AG08395 (cell line): ENCODE results near the gene HMCN1.
A peak's percentile ranks its signal among the peaks of the same experiment; 100 is the strongest.

Experiments used
- DNase-seq: peaks from one replicate; pipeline ENCODE4 v3.0.0; 2012; ENCODE audit warnings: mixed read lengths, low spot score

Gene HMCN1

DNA sequence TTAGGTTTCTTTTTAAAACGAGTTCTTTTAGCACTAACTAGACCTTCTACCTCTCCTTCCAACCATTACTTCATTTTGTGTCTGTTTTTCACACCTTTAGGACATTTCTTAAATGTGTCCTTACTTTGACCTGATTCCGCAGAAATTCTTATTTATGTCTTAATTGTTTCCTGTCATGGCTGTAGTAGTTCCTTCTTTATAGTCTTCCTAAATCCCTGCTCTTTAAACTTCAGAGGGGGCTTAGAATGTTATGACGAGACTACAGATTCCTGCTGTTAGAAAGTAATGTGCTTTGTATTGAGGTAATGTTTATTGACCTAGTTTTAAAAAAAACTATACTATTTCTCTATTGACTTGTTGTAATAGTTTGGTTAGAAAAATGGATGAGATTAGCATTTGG is 70.4 kb downstream of the HMCN1 start:
- no peak for DNase-seq

DNA sequence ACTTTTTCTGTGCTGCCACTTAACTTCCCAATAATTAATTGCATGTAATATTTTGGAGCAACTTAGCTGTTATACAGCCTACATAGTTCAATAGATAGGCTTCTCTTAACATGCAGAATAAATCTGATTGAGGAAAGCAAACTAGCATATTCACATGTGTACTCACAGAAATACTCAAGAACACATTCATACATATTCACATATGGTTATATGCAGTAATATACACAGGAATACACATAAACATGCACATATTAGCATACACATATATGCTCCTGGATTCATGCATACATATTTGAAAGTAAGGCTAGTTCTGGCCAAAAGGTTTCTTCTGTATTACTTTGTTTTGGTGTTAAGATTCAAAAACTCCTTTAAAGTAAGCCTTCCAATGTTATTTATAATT is 73.1 kb downstream of the HMCN1 start:
- DNase-seq: no peak

DNA sequence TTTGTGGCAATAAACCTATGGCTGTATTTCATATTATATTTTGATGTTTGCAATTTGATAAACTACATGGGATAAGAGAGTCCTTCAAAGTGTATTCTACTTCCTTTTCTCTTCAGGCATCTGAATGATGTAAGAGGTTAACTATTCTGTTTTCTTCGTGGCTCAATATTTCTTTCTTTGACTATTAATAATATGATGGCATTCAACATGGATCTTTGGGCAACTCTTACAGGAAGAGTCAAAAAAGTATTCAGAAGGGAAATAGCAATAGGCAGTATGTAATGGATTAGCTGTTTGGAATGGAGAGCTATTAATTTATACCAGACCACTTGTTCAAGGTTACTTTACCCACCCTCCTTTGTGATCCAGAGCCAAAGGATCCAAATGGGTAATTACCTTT is 74.4 kb downstream of the HMCN1 start:
- no peak for DNase-seq

DNA sequence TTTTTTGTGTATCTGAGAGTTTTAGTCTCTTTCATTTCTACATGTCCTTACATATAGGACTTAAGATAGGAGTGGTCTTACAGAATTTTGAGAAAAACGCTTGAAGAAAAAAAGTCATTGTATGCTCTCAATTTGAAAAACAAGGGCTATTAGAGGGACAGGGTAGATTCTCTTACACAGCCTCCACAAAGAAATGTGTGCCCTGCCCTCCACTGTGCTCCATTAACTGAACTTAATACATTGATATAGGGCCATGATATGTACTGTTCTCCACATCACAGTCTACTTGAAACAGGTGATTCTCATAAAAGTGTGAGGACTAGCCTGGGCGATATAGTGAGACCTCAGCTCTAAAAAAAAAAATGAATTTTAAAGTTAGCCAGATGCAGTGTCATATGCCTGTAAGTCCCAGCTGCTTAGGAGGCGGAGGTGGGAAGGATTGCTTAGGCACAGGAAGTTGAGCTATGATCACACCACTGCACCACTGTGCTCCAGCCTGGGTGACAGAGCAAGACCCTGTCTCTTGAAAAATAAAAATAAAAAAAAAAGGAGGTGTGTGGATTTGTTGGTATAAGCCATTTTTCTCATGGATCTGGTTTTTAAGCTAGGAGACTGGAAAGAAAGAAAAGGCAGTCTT is 77.0 kb downstream of the HMCN1 start:
- no peak for DNase-seq

DNA sequence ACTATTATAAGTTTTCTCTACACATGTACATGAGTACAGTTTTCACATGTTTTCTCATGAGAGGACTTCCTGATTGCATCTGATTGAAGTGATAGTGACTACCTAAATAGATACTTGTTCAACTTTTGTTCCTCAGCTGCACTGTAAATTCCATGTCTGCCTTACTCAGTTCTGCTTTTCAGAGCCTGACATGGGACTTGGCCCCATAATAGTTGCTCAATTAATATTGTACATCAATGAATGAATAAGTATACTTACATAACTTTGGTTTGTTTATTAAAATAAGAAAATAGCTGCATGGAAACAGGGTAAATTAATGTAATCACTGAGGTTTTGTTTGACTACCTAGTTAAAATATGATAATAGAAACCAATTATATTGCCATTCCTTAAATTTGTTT is 78.7 kb downstream of the HMCN1 start:
- DNase-seq: no peak

DNA sequence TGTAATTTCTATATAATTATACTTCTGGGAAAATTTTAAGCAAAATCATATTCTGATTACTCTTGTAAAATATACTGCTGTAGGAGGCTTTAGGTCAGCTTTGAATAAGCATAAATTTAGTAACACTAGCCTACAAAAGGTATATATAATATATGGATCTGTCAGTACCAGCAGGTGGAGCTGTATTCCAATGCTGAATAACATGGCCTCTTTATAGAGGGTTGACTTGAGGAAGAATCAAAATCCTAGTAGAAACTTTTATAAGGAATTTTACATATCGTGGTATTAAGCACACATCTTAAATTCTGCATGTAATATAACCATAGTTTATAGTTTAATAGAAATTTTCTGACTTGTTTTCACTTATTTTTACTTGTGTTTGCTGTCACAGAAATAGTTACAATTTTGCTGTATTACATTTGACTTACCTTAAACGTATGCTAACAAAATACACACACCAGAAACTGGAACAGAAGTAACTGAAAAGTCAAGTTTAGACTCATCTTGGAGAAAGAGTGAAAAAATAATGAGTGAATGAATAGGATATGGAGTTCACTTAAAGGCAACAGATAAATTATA is 79.3 kb downstream of the HMCN1 start:
- peak; percentile 11 for DNase-seq

DNA sequence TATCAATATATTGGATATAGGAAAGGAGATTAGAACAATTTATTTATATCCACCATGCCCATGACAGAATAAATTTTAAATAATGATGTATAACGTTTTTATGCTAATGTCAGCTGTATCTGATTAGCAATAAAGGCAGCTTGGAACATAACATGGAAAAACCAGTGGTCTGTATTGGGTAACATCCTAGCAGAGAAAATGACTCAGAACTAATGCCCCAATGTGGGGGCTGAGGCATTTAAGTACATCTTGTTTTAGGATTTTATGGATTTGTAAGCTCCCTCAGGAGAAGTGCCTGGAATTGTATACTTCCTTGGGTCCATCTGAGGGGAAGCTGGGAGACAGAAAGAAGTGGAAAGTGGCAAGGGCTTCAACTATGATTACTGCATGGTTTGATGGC is 82.3 kb downstream of the HMCN1 start:
- DNase-seq: peak; percentile 38

DNA sequence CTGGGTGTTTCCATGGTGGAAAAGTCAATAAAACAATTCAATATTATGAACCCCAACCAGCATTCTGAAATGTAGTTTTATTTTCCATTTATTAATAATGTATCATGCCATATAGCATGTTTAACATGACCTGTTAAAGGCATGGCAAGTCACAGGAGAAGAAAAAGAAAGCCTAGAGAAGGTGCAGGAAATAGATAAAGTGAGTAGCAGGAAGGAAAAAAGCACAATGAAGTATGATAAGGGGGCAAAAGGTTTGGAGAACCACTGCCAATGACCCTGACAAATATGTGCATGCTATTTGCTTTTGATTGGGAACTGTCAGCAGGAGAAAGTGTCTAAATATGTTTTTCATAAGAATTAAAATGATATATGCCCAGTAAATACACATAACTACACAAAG is 85.6 kb downstream of the HMCN1 start:
- DNase-seq: no peak

DNA sequence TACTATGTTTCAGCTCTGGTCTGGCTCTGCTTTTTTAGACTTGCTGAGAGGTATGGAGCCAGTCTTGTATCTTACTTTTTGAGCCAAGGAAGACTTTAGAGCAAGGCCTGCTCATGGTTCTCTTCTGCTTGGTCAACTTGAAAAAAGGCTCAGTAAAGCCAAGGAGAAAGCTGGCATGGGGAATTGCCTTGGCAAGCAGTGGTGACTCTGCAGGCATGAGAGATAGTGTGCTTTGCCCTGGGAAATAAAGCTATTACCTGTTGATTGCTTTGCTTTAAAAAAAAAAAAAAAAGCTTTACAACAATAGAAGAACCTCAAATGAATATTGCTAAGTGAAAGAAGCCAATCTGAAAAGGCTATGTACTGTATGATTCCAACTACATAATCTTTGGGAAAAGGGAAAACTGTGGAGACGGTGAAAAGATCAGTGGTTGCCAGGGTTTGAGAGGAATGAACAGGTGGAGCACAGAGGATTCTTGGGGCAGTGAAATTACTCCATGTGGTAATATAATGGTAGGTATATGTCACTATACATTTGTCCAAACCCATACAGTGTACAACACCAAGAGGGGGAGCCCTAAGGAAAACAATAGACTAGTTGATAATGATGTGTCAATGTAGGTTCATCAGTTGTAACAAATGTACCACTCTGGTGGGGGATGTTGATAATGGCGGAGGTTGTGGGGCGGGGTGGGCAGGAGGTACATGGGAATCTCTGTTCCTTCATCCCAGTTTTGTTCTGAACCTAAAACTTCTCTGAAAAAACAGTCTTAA is 87.6 kb downstream of the HMCN1 start:
- no peak for DNase-seq

DNA sequence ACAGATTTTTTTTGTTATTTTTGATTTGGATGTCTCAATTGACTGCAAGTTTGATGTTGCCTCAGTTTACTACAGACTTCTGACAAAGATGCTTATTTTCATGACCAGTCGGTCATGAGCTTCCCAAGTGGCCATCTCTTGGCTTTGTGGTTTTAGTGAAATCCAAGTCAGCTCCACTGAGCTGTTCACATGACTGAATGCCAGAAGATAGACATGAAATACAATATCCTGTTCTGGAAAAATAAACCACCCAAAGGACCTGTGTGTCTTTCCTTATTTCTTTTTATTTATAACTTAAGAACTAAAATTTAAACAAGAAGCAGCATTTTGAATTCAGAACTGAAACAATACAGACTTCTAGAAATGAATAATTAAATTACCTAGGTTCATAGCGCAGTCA is 89.3 kb downstream of the HMCN1 start:
- DNase-seq: peak; percentile 15

DNA sequence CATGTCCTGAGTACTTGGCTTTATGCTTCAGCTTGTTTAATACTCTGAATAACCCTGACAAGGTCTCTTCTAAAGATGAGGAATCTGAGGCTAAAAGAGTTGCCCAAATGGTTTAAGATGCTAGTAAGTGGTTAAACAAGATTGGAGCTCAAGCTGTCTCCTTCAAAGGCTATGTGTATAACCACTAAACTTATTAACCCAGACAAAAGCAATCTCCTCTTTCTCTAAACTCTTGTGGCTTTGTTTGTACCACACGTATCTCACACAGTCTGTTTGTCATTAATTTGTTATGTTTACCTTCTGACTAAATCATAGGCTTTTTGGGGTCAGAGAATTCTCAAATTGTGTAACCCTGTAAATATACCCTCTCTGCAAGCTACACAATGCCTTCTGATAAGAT is 89.9 kb downstream of the HMCN1 start:
- DNase-seq: no peak

DNA sequence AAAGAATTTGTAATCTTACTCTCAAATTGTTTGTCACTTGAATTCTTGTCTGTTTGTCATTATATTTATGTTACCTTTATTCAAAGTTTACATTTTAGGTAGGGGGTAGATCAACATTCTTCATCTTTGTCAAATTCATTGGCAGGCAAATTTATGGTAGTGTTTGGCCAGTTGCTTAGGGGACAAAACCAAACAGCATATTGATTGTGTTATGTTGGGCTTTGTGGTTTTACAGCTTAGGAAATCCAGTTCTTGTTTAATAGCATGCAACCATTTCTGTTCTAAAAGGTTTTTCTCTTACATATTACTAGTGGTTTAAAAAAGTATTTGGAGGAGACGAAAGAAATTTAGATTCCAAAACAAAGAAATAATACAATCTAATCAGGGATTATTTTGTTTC is 91.4 kb downstream of the HMCN1 start:
- peak; percentile 45 for DNase-seq

DNA sequence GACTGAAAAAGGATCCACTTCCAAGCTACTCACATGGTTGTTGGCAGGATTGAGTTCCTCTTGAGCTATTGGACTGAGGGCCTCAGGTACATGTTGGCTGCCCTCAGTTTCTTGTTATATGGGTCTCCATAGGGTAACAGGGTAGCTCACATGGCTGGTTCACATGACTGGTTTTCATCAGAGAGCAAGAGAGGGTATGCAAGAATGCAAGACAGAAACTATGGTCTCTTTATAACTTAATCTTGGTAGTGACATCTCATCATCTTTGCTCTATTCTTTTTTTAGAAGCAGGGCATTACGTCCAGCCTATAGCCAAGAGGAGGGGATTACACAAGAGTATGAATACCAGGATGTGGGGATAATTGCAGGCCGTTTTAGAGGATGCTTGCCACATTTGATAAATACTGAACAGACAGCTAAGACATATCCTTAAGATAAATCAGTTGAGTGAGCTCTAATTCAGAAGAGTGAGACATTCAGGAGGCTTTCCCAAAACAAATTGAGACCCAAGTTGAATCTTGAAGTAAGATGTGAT is 100.2 kb downstream of the HMCN1 start:
- no peak for DNase-seq

DNA sequence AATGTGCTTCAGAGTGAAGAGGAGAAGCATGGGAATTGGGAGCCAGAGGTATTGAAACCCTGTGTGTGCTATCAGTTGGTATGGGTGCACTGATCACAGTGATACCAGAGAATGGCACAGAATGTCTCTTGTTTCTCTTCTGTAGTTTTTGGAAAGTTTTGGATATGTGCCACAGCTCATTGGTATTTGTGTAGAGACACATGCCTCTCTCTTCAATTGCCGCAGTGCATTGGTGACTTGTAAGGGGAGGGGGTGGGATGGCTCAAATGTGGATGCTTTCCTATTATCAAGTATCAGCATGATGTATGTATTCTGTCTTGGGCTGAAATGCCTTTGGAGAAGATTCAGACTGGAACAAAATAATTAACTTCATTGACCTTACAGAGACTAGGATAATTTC is 101.0 kb downstream of the HMCN1 start:
- DNase-seq: no peak

DNA sequence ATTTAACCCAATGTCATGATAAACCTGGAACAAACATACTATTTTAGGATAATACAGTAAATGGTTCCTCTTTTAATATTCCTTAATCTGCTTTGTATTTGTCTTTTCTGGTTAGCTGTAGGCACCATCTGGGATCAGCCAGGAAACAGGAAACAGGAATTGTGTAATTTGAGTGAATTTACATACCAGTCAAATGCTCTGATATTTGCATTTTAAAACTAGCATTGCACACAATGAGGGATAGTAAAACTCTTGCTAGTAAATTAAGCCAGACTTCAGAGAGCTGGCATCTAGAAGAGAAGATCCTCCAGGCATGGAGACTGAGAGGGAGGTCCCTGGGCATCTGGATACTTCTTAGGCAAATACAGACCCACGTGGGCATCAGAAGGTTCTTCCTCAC is 103.5 kb downstream of the HMCN1 start:
- DNase-seq: no peak

DNA sequence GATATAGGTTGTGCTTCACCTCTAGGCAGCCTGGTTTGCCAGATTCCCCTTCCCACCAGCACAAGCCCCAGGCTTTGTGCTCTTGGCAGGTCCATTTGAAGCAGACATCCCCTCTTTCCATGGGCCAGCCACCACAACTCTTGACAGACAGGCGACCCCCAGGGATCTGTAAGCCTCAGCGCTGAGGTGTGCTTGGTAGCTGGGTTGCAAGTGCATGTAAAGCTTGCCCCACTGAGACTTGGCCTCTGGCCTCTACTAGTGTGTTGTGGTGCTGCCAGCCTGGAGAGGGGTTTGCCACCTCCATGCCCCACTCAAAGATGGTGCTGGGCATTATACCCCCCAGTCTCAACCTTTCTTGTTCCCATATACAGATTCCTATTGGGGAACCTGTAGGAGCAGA is 103.9 kb downstream of the HMCN1 start:
- DNase-seq: no peak

DNA sequence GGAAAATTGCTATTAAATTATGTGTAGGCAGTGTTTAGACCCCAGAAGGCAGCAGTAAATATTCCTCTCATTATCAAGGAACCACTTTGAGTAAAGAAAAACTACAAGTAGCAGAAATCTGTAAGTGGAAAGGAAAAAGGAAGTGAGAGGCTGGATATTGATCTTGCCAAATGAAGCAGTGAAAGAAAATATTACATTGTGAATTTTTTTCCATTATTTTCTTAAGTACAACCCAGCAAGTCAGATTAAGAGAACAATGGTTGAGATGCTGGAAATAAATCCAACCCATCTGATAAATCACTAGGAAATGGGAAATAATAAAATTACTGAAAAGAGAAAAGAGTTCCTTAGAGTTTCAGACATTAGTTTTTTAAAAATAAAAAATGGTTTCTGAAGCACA is 106.7 kb downstream of the HMCN1 start:
- no peak for DNase-seq

DNA sequence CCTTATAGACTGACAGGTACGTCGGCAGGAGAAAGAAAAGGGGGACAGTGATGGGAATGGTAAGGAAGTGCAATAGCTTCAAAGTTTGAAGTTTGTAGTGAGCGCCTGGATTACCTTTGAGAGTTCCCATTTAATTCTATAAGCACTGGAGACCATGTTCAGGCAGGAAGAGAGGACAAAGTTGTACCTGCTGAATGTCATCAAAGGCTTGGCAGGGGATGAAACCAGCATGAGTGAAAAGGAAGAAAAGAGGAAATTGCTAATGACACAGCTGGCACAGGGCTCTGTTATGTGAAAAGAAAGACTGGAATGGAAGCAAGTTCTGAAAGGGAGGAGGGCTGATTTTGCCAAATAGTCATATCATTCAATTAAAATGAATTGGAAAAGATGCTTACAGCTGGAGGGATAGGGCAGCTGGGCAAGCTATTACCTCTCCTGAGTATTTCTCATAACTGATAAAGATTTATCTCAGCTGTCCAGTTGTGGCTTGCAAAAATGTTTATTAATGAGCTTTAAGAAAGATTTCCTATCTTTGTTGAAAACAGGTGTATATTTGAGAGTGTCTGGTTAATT is 109.2 kb downstream of the HMCN1 start:
- no peak for DNase-seq

DNA sequence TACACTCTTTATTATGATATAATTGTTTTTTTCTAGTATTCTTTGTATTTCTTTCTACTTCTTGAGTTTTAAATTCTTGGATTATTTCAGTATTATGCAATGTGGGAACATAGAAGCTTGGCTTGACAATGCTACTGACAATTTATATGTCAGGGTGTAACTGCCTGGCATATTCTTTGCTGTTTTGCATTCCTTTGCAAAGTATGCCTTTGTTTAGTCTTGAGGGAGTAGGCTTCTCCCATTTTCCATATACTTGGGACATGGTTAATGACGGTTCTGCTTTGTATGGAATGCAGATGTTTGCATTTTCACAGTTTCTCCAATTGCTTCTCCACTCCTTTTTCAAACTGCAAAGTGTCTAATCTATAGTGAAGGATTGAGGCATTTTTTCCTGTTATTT is 109.8 kb downstream of the HMCN1 start:
- peak; percentile 17 for DNase-seq

DNA sequence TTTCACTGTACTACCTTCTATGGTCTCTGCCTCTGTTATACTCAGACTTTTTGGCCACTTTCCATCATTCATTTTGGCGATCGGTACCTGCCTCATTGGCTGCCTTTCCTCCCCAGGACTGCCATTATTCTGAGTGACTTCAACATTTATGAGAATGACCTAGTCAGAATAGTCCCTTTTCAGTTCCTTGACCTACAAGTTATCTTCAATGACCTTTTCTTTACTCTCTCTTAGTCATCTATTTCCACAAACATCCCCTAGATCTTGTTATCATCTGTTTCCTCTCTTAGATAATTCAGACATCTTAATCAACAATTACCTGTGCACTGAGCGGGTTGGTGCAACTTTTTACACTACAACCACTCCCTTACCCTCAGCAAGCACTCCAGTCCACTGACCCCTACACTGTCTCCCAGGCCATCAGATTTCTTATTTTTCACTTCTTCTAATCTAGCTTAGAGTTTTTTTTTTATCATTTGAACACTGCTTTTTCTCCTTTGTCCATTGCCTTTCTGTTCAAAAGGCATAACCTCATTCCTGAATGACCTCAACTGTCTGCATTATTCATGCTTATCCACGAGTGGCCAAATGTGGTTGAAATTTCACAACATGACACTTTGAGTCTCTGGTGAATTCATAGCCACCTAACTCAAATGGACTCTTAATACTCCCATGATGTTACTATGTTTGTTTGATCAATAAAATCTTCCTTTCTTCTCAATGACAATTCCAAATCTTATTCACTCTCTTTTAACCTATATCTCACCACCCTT is 112.7 kb downstream of the HMCN1 start:
- peak; percentile 67 for DNase-seq

DNA sequence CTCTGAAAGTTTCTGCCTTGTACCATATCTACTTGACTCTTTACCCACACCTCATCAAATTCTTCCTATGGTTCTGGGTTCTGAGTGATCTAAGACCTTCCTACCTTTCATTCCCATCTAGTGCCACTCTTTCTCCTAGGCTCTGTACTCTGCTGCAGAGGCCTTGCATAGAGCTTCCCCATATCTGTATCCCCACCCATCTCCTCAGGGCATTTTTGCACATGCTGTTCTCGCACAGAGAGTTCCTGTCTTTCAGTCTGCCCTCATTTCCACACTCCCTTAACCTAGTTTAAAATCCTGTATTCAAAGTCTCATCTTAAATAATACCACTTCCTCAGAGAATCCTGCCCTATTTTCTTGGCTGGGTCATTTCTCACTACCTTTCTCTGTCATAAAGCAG is 114.8 kb downstream of the HMCN1 start:
- no peak for DNase-seq

DNA sequence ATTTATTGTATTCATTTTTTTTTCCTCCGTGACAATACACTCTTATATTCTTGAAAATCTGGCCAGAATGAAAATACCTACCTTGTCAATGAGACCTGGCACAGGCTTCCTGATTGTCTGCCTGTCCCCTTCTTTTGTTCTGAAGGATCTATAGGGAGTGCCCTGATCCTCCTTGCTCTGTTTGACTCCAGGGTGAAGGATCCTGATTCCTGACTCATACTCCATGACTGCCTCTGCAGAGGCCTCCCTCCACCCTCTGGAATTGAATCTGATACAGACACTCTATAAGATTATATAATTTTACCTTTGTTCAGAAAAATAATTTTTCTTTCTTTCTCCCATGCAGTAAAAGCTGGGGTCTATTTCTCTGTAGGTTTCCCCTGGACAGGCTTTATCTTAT is 116.2 kb downstream of the HMCN1 start:
- peak; percentile 55 for DNase-seq
